Trophoblast cell (in vitro differentiated cells and primary cell): ENCODE measurements around the gene CIDEC.
A peak's percentile ranks its signal among the peaks of the same experiment; 100 is the strongest.

Experiments
- DNase-seq, 2 donors: peaks; one replicate each; pipeline ENCODE4 v3.0.0-alpha.2; 2016
- H2AFZ ChIP-seq: 2 replicates; pipeline ENCODE4 v1.6.1; 2013; ENCODE audit warnings: low read length, moderate library complexity, mild to moderate bottlenecking; ENCODE audit not compliant: insufficient read depth, poor library complexity
- H2AK5ac ChIP-seq: 2 replicates; pipeline ENCODE4 v1.6.1; 2013; ENCODE audit warnings: mild to moderate bottlenecking, low read length
- H2BK120ac ChIP-seq: 2 replicates; pipeline ENCODE4 v1.6.1; 2013; ENCODE audit warnings: low read length, mild to moderate bottlenecking, moderate library complexity; ENCODE audit not compliant: insufficient read depth, poor library complexity
- H2BK12ac ChIP-seq: 2 replicates; pipeline ENCODE4 v1.6.1; 2013; ENCODE audit warnings: mild to moderate bottlenecking, low read length, moderate library complexity
- H2BK5ac ChIP-seq: 2 replicates; pipeline ENCODE4 v1.6.1; 2013; ENCODE audit warnings: low read length, low read depth, moderate library complexity, mild to moderate bottlenecking; ENCODE audit not compliant: poor library complexity
- H3K14ac ChIP-seq: 2 replicates; pipeline ENCODE4 v1.6.1; 2013; ENCODE audit warnings: mild to moderate bottlenecking, low read length
- H3K18ac ChIP-seq: 2 replicates; pipeline ENCODE4 v1.6.1; 2013; ENCODE audit warnings: mild to moderate bottlenecking, low read length
- H3K23ac ChIP-seq: 2 replicates; pipeline ENCODE4 v1.6.1; 2013; ENCODE audit warnings: low read length
- H3K27ac ChIP-seq: 2 replicates; pipeline ENCODE4 v1.5.1; 2013; ENCODE audit warnings: low read depth, mild to moderate bottlenecking, inconsistent platforms, low read length, moderate library complexity
- H3K27me3 ChIP-seq: 2 replicates; pipeline ENCODE4 v1.6.1; 2013; ENCODE audit warnings: inconsistent platforms, mild to moderate bottlenecking, low read length, moderate library complexity; ENCODE audit not compliant: insufficient read depth
- H3K36me3 ChIP-seq, 2 experiments: 1 replicate in 1 of 2; 2 replicates in 1 of 2; pipeline ENCODE4 v1.6.1; 2013; ENCODE audit warnings: low read length in 2 of 2, mild to moderate bottlenecking in 2 of 2, moderate library complexity in 1 of 2; ENCODE audit not compliant: insufficient read depth in 2 of 2, control insufficient read depth in 1 of 2
- H3K4ac ChIP-seq: 2 replicates; pipeline ENCODE4 v1.6.1; 2013; ENCODE audit warnings: low read depth, mild to moderate bottlenecking, low read length, moderate library complexity
- H3K4me1 ChIP-seq, 2 experiments: 1 replicate in 1 of 2; 2 replicates in 1 of 2; pipeline ENCODE4 v1.6.1; 2013; ENCODE audit warnings: low read length in 2 of 2, mild to moderate bottlenecking in 2 of 2, moderate library complexity in 1 of 2; ENCODE audit not compliant: insufficient read depth in 2 of 2, control insufficient read depth in 1 of 2
- H3K4me2 ChIP-seq: 2 replicates; pipeline ENCODE4 v1.6.1; 2013; ENCODE audit warnings: inconsistent platforms, mild to moderate bottlenecking, low read length, moderate library complexity
- H3K4me3 ChIP-seq: 2 replicates; pipeline ENCODE4 v1.5.1; 2013; ENCODE audit warnings: mild to moderate bottlenecking, low read depth, low read length, inconsistent platforms
- H3K79me1 ChIP-seq: one replicate; pipeline ENCODE4 v1.6.1; 2013; ENCODE audit warnings: low read length
- H3K79me2 ChIP-seq: 2 replicates; pipeline ENCODE4 v1.6.1; 2013; ENCODE audit warnings: low read length, mild to moderate bottlenecking; ENCODE audit not compliant: control insufficient read depth, insufficient read depth, poor library complexity
- H3K9ac ChIP-seq: 2 replicates; pipeline ENCODE4 v1.6.1; 2013; ENCODE audit warnings: mild to moderate bottlenecking, low read length
- H3K9me3 ChIP-seq: 2 replicates; pipeline ENCODE4 v1.6.1; 2013; ENCODE audit warnings: low read depth, mild to moderate bottlenecking, control low read depth, inconsistent platforms, low read length; ENCODE audit not compliant: insufficient read depth
- H4K12ac ChIP-seq: 2 replicates; pipeline ENCODE4 v1.6.1; 2013; ENCODE audit warnings: low read depth, mild to moderate bottlenecking, low read length, moderate library complexity
- H4K8ac ChIP-seq: 2 replicates; pipeline ENCODE4 v1.6.1; 2013; ENCODE audit warnings: low read depth, mild to moderate bottlenecking, low read length, moderate library complexity
- H4K91ac ChIP-seq: one replicate; pipeline ENCODE4 v1.6.1; 2013; ENCODE audit warnings: low read depth, mild to moderate bottlenecking, low read length, moderate library complexity
- WGBS: extraction: QIAGEN DNeasy Blood & Tissue Kit; methylation state at CpG from one replicate; pipeline ENCODE4 v1.1.7; 2013; ENCODE audit warnings: missing lambda C conversion rate; ENCODE audit not compliant: insufficient read length, insufficient coverage; ENCODE audit errors: extremely low coverage; 5-methylcytosine and 5-hydroxymethylcytosine counted together

Gene CIDEC

GRCh38 chr3:9916734-9917680 is 37.0 kb upstream of the CIDEC start, which contains the start of gene IL17RC:
TSS of gene IL17RC (plus strand) at chr3:9917098. CDS start at chr3:9917316, 218 bp downstream.
- no peaks in the 10 kb centered on the region for H3K9me3 ChIP-seq
- H4K91ac ChIP-seq, result peak within 1 kb of the TSS; percentile 84
- peak within 1 kb of the TSS; percentile 51 for H2AK5ac ChIP-seq
- H4K8ac ChIP-seq, result peak within 1 kb of the TSS; percentile 94
- H3K27me3 ChIP-seq, result no peaks in the 10 kb centered on the region
- no peak within 1 kb of the TSS for H3K23ac ChIP-seq
- H3K79me1 ChIP-seq, result peaks cover 17% of the 10 kb centered on the region
- peak within 1 kb of the TSS; percentile 83 for H3K27ac ChIP-seq
- peak within 1 kb of the TSS; percentile 84 for H4K12ac ChIP-seq
- H3K4ac ChIP-seq, result peak within 1 kb of the TSS; percentile 25
- peak within 1 kb of the TSS; percentile 90 for H2AFZ ChIP-seq
- H2BK5ac ChIP-seq, result peak within 1 kb of the TSS; percentile 34
- peak within 1 kb of the TSS; percentile 76 for H3K14ac ChIP-seq
- peak within 1 kb of the TSS; percentile 40 for H2BK120ac ChIP-seq
- H3K4me2 ChIP-seq, result peak within 1 kb of the TSS; percentile 74
- H3K79me2 ChIP-seq, result peaks cover 10% of the 10 kb centered on the region
- peak within 1 kb of the TSS; percentile 78 for H3K4me3 ChIP-seq
- peak; percentile 94 to 95 for DNase-seq
- peaks cover 8 to 17% of the 10 kb centered on the region in 2 experiments for H3K4me1 ChIP-seq
- H3K36me3 ChIP-seq, result no peaks in the 10 kb centered on the region
- H3K18ac ChIP-seq, result peak within 1 kb of the TSS; percentile 71
- no CpG with 5 or more reads among the region's 19 CpGs for WGBS
- peak within 1 kb of the TSS; percentile 61 for H2BK12ac ChIP-seq
- peak within 1 kb of the TSS; percentile 15 for H3K9ac ChIP-seq

DNA sequence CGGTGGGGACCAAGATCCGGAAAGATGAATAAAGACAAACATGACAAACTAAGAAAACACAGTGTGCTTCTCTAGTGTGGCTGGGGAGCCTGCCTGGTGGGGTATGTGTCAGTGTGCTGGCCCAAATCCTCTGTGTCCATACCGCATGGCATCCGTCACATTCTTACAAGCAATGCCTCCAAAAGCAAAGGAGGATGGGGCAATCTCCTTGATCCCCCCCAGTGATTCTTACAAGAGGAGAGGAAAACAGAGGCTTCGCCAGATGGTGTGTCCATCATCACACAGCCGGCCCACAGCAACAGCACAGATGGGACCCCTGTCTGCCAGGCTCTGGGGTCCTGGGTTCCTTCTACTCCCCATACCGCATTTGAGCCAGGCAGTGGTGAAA is 36.3 kb upstream of the CIDEC start:
- Histone ChIP-seq H3K79me1 (peaks cover 17% of the 10 kb centered on the region), H3K4me1 (peaks cover 8 to 17% of the 10 kb centered on the region in 2 experiments), H3K14ac (peak overlapping the region; percentile 47), H2AFZ (peak overlapping the region; percentile 33), H3K27ac (peak overlapping the region; percentile 60), H4K12ac (peak overlapping the region; percentile 54), H3K23ac (no peak overlapping the region), H3K9me3 (no peaks in the 10 kb centered on the region), H3K4me2 (peak overlapping the region; percentile 64), H4K8ac (peak overlapping the region; percentile 80), H2BK120ac (peak overlapping the region; percentile 16), H3K4me3 (no peak overlapping the region), H3K36me3 (peaks cover 0 to under 1% of the 10 kb centered on the region in 2 experiments), H3K9ac (no peak overlapping the region), H2BK5ac (peak overlapping the region; percentile 34), H3K27me3 (no peaks in the 10 kb centered on the region), H2AK5ac (peak overlapping the region; percentile 51), H3K18ac (peak overlapping the region; percentile 44), H3K79me2 (peaks cover 10% of the 10 kb centered on the region), H3K4ac (peak overlapping the region; percentile 25), H4K91ac (peak overlapping the region; percentile 73), H2BK12ac (peak overlapping the region; percentile 61)
- DNase-seq, result peak; percentile 46 to 59
- no CpG with 5 or more reads among the region's 7 CpGs for WGBS

GRCh38 chr3:9915254-9916141 is 35.4 kb upstream of the CIDEC start:
- H4K91ac ChIP-seq, result peak overlapping the region; percentile 84
- H3K9ac ChIP-seq, result peak overlapping the region; percentile 86
- peaks cover 2 to 3% of the 10 kb centered on the region in 2 experiments for H3K36me3 ChIP-seq
- H2AFZ ChIP-seq, result peak overlapping the region; percentile 90
- H3K79me1 ChIP-seq, result peaks cover 17% of the 10 kb centered on the region
- DNase-seq, result peak; percentile 57 to 77
- H3K79me2 ChIP-seq, result peaks cover 10% of the 10 kb centered on the region
- H3K4me3 ChIP-seq, result peak overlapping the region; percentile 78
- peak overlapping the region; percentile 18 for H3K4ac ChIP-seq
- peak overlapping the region; percentile 74 for H3K4me2 ChIP-seq
- peak overlapping the region; percentile 83 for H3K27ac ChIP-seq
- H3K23ac ChIP-seq, result no peak overlapping the region
- H3K4me1 ChIP-seq, result peaks cover 8 to 17% of the 10 kb centered on the region in 2 experiments
- no CpG with 5 or more reads among the region's 99 CpGs for WGBS
- peak overlapping the region; percentile 84 for H4K12ac ChIP-seq
- peak overlapping the region; percentile 76 for H3K14ac ChIP-seq
- H2AK5ac ChIP-seq, result no peak overlapping the region
- H2BK120ac ChIP-seq, result peak overlapping the region; percentile 40
- no peaks in the 10 kb centered on the region for H3K9me3 ChIP-seq
- H2BK12ac ChIP-seq, result peak overlapping the region; percentile 25
- no peaks in the 10 kb centered on the region for H3K27me3 ChIP-seq
- peak overlapping the region; percentile 71 for H3K18ac ChIP-seq
- H4K8ac ChIP-seq, result peak overlapping the region; percentile 94
- H2BK5ac ChIP-seq, result peak overlapping the region; percentile 77
